ENCODE measurements around the gene RNF8. TPM values are rescaled to one million over a fixed set of nuclear protein-coding genes. Genes with fewer than 3 reads are reported as not detected.

Gene RNF8
- total RNA-seq, 2 experiments from 2014 or later = 23.1 to 25.2 TPM

DNA sequence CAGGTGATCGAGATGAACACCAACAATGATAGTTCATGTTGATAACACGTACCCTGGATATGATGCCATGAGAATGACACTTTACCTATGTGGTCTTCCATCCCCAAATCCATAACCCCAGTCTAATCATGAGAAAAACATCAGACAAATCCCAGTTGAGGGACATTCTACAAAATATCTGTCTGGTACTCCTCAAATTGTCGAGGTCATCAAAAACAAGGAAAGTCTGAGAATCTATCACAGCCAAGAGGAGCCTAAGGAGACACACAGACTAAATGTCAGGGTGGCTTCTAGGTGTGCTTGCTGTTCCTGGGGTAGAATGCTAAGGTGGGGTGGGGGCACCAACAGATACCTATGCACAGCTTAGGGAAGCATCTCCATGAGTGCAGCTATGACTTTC lies 2.8 kb upstream of the RNF8 start:
- POLR2A ChIA-PET = no interaction called here
- Mint-ChIP-seq H3K27ac (no peak overlapping the region), H3K9me3 (no peaks in the 10 kb centered on the region), H3K4me1 (peaks cover 25% of the 10 kb centered on the region), H3K4me3 (no peak overlapping the region), H3K27me3 (peaks cover 5% of the 10 kb centered on the region), H3K36me3 (ENCODE audit: low read depth) (peaks cover 6% of the 10 kb centered on the region)
- CTCF ChIA-PET = interaction anchor here (1.0 kb wide), 1 partner anchor 26 kb away, joined by 3 read pairs; no protein-coding TSS in a partner anchor
- no peak for DNase-seq

- H3K27ac Mint-ChIP-seq = no peak overlapping the region
- POLR2A ChIA-PET = no interaction called here
- CTCF ChIA-PET = interaction anchor here (1.0 kb wide), 1 partner anchor 9 kb away, joined by 3 read pairs; no protein-coding TSS in a partner anchor
- H3K36me3 Mint-ChIP-seq (ENCODE audit: low read depth) = peaks cover 6% of the 10 kb centered on the region
- no peaks in the 10 kb centered on the region for H3K9me3 Mint-ChIP-seq
- H3K4me3 Mint-ChIP-seq = peak overlapping the region; percentile 5
- H3K27me3 Mint-ChIP-seq = peaks cover 3% of the 10 kb centered on the region
- no peak for DNase-seq
- H3K4me1 Mint-ChIP-seq = peaks cover 29% of the 10 kb centered on the region
These were observed 1.4 kb upstream of the RNF8 start for GRCh38 chr6:37352384-37352783.

GRCh38 chr6:37354526-37355384 lies 972 bp downstream of the RNF8 start:
- Mint-ChIP-seq H3K9me3 (no peaks in the 10 kb centered on the region), H3K27me3 (no peaks in the 10 kb centered on the region), H3K36me3 (ENCODE audit: low read depth) (peaks cover 9% of the 10 kb centered on the region), H3K4me3 (peak overlapping the region; percentile 96), H3K27ac (peak overlapping the region; percentile 91), H3K4me1 (peaks cover 33% of the 10 kb centered on the region)
- DNase-seq = peak; percentile 20
- CTCF ChIA-PET = interaction anchor here (1.3 kb wide), 1 partner anchor 336 kb away, joined by 4 read pairs; no protein-coding TSS in a partner anchor
- POLR2A ChIA-PET = no interaction called here

- Mint-ChIP-seq H3K27me3 (no peaks in the 10 kb centered on the region), H3K4me1 (peaks cover 32% of the 10 kb centered on the region), H3K9me3 (no peaks in the 10 kb centered on the region), H3K36me3 (ENCODE audit: low read depth) (peaks cover 19% of the 10 kb centered on the region), H3K27ac (no peak overlapping the region), H3K4me3 (no peak overlapping the region)
- DNase-seq = no peak
- ChIA-PET POLR2A (interaction anchor here (0.7 kb wide), 1 partner anchor 15 kb away, joined by 3 read pairs; no protein-coding TSS in a partner anchor), CTCF (no interaction called here)
These were observed 3.5 kb downstream of the RNF8 start for GRCh38 chr6:37357288-37357687.

DNA sequence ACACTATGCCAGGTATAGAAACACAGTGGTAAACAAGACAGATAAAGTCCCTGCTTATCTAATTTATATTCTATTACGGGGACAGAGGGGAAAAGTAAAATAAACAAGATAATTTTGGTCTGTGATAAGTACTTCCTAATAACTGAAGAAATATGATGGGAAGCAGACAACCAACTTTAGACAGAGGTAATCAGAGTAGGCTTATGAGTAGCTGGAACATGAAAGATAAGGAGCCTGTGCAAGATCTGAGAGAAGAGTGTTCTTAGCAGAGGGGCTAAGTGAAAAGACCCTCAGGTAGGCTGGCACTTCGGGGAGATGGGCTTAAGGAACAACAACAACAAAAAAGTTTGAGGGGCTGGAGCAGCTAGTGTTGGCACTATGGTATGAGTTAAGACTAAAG lies 4.1 kb downstream of the RNF8 start:
- Mint-ChIP-seq H3K4me1 (peaks cover 29% of the 10 kb centered on the region), H3K4me3 (no peak overlapping the region), H3K9me3 (no peaks in the 10 kb centered on the region), H3K27ac (no peak overlapping the region), H3K27me3 (no peaks in the 10 kb centered on the region), H3K36me3 (ENCODE audit: low read depth) (peaks cover 19% of the 10 kb centered on the region)
- ChIA-PET CTCF (no interaction called here), POLR2A (interaction anchor here (0.7 kb wide), 1 partner anchor 15 kb away, joined by 3 read pairs; no protein-coding TSS in a partner anchor)
- DNase-seq = no peak

GRCh38 chr6:37359039-37359438 lies 5.3 kb downstream of the RNF8 start:
- Mint-ChIP-seq H3K27ac (no peak overlapping the region), H3K9me3 (no peaks in the 10 kb centered on the region), H3K4me1 (peaks cover 21% of the 10 kb centered on the region), H3K4me3 (no peak overlapping the region), H3K27me3 (no peaks in the 10 kb centered on the region), H3K36me3 (ENCODE audit: low read depth) (peaks cover 17% of the 10 kb centered on the region)
- ChIA-PET POLR2A (no interaction called here), CTCF (interaction anchor here (1.2 kb wide), 1 partner anchor 265 kb away, joined by 3 read pairs; no protein-coding TSS in a partner anchor)
- DNase-seq = no peak

- peaks cover 4% of the 10 kb centered on the region for H3K4me1 Mint-ChIP-seq
- no peak for DNase-seq
- no peak overlapping the region for H3K27ac Mint-ChIP-seq
- H3K9me3 Mint-ChIP-seq = no peaks in the 10 kb centered on the region
- CTCF ChIA-PET = interaction anchor here (0.6 to 1.6 kb wide), 3 partner anchors 20 to 1181 kb away, joined by 3 to 4 read pairs (median 4); no protein-coding TSS in a partner anchor
- peaks cover 18% of the 10 kb centered on the region for H3K36me3 Mint-ChIP-seq (ENCODE audit: low read depth)
- POLR2A ChIA-PET = no interaction called here
- no peaks in the 10 kb centered on the region for H3K27me3 Mint-ChIP-seq
- no peak overlapping the region for H3K4me3 Mint-ChIP-seq
These were observed 8.5 kb downstream of the RNF8 start for GRCh38 chr6:37362101-37362828.

DNA sequence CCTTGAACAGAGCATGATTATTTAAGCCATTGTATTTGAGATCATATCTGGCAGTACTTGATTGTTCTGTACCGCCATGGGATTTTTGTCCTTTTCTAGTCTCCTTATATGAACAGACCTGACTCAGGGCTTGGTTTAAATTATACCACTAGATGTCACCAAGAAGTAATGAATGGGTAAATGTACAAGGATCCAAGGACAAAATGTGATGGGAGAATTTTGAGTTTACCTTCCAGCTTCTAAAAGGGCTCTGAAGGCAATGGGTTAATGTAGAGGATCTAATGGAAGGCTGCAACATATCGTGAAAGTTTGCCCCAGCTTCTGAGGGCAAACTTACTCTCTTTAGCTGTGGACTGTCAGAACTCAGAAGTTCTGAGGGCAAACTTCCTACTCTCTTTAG lies 12.0 kb downstream of the RNF8 start:
- Mint-ChIP-seq H3K27ac (no peak overlapping the region), H3K9me3 (no peaks in the 10 kb centered on the region), H3K4me1 (peaks cover 6% of the 10 kb centered on the region), H3K36me3 (ENCODE audit: low read depth) (peaks cover 37% of the 10 kb centered on the region), H3K4me3 (no peak overlapping the region), H3K27me3 (no peaks in the 10 kb centered on the region)
- CTCF ChIA-PET = interaction anchor here (0.7 to 1.4 kb wide), 4 partner anchors 16 to 297 kb away, joined by 3 to 4 read pairs (median 3); no protein-coding TSS in a partner anchor
- POLR2A ChIA-PET = no interaction called here
- DNase-seq = no peak

DNA sequence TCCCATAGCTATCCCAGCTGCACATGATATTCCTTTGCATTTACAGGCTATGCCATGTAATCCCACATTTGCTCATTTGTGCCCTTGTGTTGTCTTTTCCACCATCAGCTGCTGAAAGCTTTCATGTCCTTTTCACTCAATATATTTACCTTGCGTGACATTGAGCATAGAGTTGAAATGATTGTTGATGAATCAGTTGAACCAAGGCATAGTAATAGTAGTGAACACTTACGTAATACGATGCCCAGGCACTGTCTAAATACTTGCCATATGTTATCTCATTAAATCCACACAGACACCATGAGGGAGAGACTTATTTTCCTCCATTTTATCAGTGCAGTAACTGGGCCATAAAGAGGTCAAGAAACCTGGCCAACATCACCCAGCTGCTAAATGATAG lies 13.1 kb downstream of the RNF8 start:
- no peak for DNase-seq
- H3K36me3 Mint-ChIP-seq (ENCODE audit: low read depth) = peaks cover 33% of the 10 kb centered on the region
- no peaks in the 10 kb centered on the region for H3K27me3 Mint-ChIP-seq
- H3K27ac Mint-ChIP-seq = no peak overlapping the region
- no peak overlapping the region for H3K4me3 Mint-ChIP-seq
- peaks cover 6% of the 10 kb centered on the region for H3K4me1 Mint-ChIP-seq
- H3K9me3 Mint-ChIP-seq = no peaks in the 10 kb centered on the region
- CTCF ChIA-PET = interaction anchor here (1.3 to 1.4 kb wide), 2 partner anchors 15 to 17 kb away, joined by 3 read pairs; no protein-coding TSS in a partner anchor
- POLR2A ChIA-PET = no interaction called here

DNA sequence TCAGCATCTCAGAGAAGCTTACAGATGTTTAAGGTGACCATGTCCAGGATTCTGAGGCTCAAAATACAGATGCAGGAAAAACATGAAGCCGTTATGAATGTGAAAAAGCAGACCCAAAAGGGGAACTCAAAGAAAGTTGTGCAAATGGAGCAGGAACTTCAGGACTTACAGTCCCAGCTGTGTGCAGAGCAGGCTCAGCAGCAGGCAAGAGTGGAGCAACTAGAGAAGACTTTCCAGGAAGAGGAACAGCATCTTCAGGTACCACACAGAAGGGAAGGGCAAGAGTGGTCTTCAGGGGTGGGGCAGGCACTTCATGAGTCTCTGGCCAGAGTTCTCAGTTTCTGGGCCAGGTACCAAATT lies 15.2 kb downstream of the RNF8 start:
- H3K27me3 Mint-ChIP-seq = no peaks in the 10 kb centered on the region
- ChIA-PET CTCF (interaction anchor here (1.2 to 1.4 kb wide), 2 partner anchors 11 to 351 kb away, joined by 3 read pairs; no protein-coding TSS in a partner anchor), POLR2A (no interaction called here)
- no peak overlapping the region for H3K4me3 Mint-ChIP-seq
- peaks cover 6% of the 10 kb centered on the region for H3K4me1 Mint-ChIP-seq
- peak overlapping the region; percentile 26 for H3K27ac Mint-ChIP-seq
- H3K9me3 Mint-ChIP-seq = no peaks in the 10 kb centered on the region
- peaks cover 37% of the 10 kb centered on the region for H3K36me3 Mint-ChIP-seq (ENCODE audit: low read depth)
- DNase-seq = no peak

DNA sequence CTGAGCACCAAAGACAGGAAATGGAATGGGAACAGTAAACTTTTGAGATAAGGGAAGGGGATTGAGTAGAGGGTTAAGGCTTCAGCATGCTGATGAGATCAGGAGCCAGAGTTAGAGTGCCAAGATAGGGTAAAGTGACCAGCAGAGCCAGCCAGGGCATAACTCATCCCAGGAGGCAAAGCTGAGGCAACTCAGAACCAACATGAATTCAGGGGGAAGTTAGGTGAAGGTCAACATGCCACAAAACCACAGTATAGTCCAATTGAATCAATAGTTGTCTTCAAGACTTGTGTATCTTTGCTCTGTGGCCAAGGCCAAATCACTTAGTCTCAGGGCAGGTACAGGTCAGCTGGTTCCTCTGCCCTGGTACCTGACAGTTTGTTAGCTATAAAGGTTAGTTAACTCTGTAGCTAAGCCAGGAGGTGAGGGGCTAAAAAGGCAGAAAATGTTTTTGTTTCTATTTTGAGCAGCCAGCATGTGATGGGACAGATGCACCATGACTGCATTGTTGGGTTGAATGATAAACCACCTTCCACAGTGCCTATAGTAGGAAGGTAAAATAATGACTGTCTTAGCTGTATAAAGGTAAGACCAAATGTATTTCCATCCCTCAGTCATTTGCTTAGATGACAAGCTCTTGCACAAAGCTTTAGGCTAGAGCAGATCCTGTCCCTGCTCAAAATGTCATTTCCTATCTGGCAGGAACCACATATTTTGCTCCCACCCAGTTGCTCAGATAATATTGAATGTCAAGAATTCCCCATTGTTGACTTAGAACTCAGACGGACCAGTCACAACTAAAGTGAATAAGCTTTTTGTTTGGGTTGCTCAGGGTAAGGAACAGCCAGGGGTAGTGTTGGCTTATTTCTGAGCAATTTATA lies 15.8 kb downstream of the RNF8 start:
- H3K9me3 Mint-ChIP-seq = no peaks in the 10 kb centered on the region
- POLR2A ChIA-PET = no interaction called here
- no peak overlapping the region for H3K4me3 Mint-ChIP-seq
- H3K4me1 Mint-ChIP-seq = peaks cover 6% of the 10 kb centered on the region
- CTCF ChIA-PET = interaction anchor here (0.6 to 1.4 kb wide), 5 partner anchors 11 to 351 kb away, joined by 3 read pairs; no protein-coding TSS in a partner anchor
- H3K27ac Mint-ChIP-seq = peak overlapping the region; percentile 26
- peaks cover 36% of the 10 kb centered on the region for H3K36me3 Mint-ChIP-seq (ENCODE audit: low read depth)
- DNase-seq = no peak
- no peaks in the 10 kb centered on the region for H3K27me3 Mint-ChIP-seq

All from activated CD4-positive, alpha-beta T cell treated with anti-CD3 and anti-CD28 coated beads, Interleukin-2, amount 10 ng/mL, durations not matched to agents 7 days and 5 days (primary cell).